Thoracic aorta (tissue), 2 donors: Measurements from ENCODE around the gene RNU6-9. TPM values are rescaled to one million over a fixed set of nuclear protein-coding genes. Genes with fewer than 3 reads are reported as not detected.
A peak's percentile ranks its signal among the peaks of the same experiment; 100 is the strongest.

Source experiments
- ATAC-seq: fragments of 150-250 bp; one replicate; pipeline ENCODE4 v1.8.0; 2017; ENCODE audit warnings: low read depth; ENCODE audit not compliant: insufficient number of reproducible peaks, low FRiP score
- DNase-seq: peaks from one replicate; pipeline ENCODE4 v3.0.0-alpha.2; 2020; ENCODE audit warnings: low spot score
- H3K27ac ChIP-seq, 2 donors: fragments of 200-600 bp; sonication (generic); 1 replicate in 1 of 2; 2 replicates in 1 of 2; pipeline ENCODE4 v1.5.1; 2016; ENCODE audit warnings: mild to moderate bottlenecking in 2 of 2, moderate library complexity in 2 of 2
- H3K27me3 ChIP-seq: fragments of 200-600 bp; sonication (generic); replicated peaks from 2 replicates; pipeline ENCODE4 v1.6.0; 2016; ENCODE audit warnings: mild to moderate bottlenecking; ENCODE audit not compliant: insufficient read depth
- H3K36me3 ChIP-seq: fragments of 200-600 bp; sonication (generic); one replicate; pipeline ENCODE4 v1.5.1; 2016
- H3K4me1 ChIP-seq, 2 donors: fragments of 200-600 bp; sonication (generic); 1 replicate in 1 of 2; 2 replicates in 1 of 2; pipeline versions ENCODE4 v1.5.1 to v1.6.0; 2016; ENCODE audit warnings: low read depth in 2 of 2, mild to moderate bottlenecking in 1 of 2; ENCODE audit not compliant: control insufficient read depth in 1 of 2
- H3K4me3 ChIP-seq: fragments of 200-600 bp; sonication (generic); 2 replicates; pipeline ENCODE4 v1.5.1; 2016; ENCODE audit warnings: mild to moderate bottlenecking
- H3K9me3 ChIP-seq: fragments of 200-600 bp; sonication (generic); 2 replicates; pipeline ENCODE4 v1.5.1; 2016
- CTCF ChIP-seq: fragments of 200-600 bp; sonication (generic); IDR thresholded peaks from one replicate; pipeline ENCODE4 v1.5.1; 2019; ENCODE audit warnings: antibody characterized with exemption
- total RNA-seq, 2 donors: library from RNA; depleted of rRNA; stranded (reverse); fragments of >200 nt; gene quantifications; one replicate each; pipeline versions ENCODE4 v1.1.0 to v1.2.3, GENCODE V29; 2016

Gene RNU6-9
- total RNA-seq, 2 donors from 2014 or later: not detected

GRCh38 chr19:937259-937694, 44.0 kb downstream of the RNU6-9 start:
- no peak for TF ChIP-seq CTCF
- H3K4me1 ChIP-seq: peaks cover 31 to 53% of the 10 kb centered on the region in 2 donors
- no peak for ATAC-seq

GRCh38 chr19:938233-938923, 45.1 kb downstream of the RNU6-9 start:
- H3K4me1 ChIP-seq: peaks cover 23 to 42% of the 10 kb centered on the region in 2 donors
- TF ChIP-seq CTCF: no peak
- H3K4me3 ChIP-seq: no peak overlapping the region
- H3K36me3 ChIP-seq: no peaks in the 10 kb centered on the region
- ATAC-seq (no peak), DNase-seq (no peak)
- H3K27me3 ChIP-seq: no peaks in the 10 kb centered on the region
- no peaks in the 10 kb centered on the region for H3K9me3 ChIP-seq
- H3K27ac ChIP-seq: no peak overlapping the region

More at GRCh38 chr19:937259-937694, 44.0 kb downstream of the RNU6-9 start:
- no peak for DNase-seq
- Histone ChIP-seq H3K4me3 (no peak overlapping the region), H3K27me3 (no peaks in the 10 kb centered on the region), H3K27ac (no peak overlapping the region), H3K9me3 (no peaks in the 10 kb centered on the region), H3K36me3 (no peaks in the 10 kb centered on the region)

- TF ChIP-seq CTCF: no peak
- Histone ChIP-seq H3K36me3 (no peaks in the 10 kb centered on the region), H3K27ac (no peak overlapping the region), H3K9me3 (no peaks in the 10 kb centered on the region), H3K4me1 (peaks cover 13 to 32% of the 10 kb centered on the region in 2 donors), H3K27me3 (no peaks in the 10 kb centered on the region), H3K4me3 (no peak overlapping the region)
- ATAC-seq (no peak), DNase-seq (no peak)
These were observed 46.2 kb downstream of the RNU6-9 start for GRCh38 chr19:939439-939838.

GRCh38 chr19:939922-940321, 46.6 kb downstream of the RNU6-9 start:
- H3K27me3 ChIP-seq: no peaks in the 10 kb centered on the region
- ATAC-seq: no peak
- TF ChIP-seq CTCF: no peak
- no peak for DNase-seq
- no peaks in the 10 kb centered on the region for H3K9me3 ChIP-seq
- H3K4me3 ChIP-seq: peak overlapping the region; percentile 64
- peak overlapping the region; percentile 82 for H3K27ac ChIP-seq
- no peaks in the 10 kb centered on the region for H3K36me3 ChIP-seq
- peaks cover 11 to 27% of the 10 kb centered on the region in 2 donors for H3K4me1 ChIP-seq

GRCh38 chr19:940591-941291, 47.5 kb downstream of the RNU6-9 start:
- TF ChIP-seq CTCF: no peak
- peak overlapping the region; percentile 64 for H3K4me3 ChIP-seq
- no peaks in the 10 kb centered on the region for H3K9me3 ChIP-seq
- ATAC-seq: peak; percentile 45
- H3K4me1 ChIP-seq: peaks cover 6 to 20% of the 10 kb centered on the region in 2 donors
- H3K27ac ChIP-seq: peak overlapping the region; percentile 82
- peak; percentile 57 for DNase-seq
- no peaks in the 10 kb centered on the region for H3K36me3 ChIP-seq
- no peaks in the 10 kb centered on the region for H3K27me3 ChIP-seq
